DMS114 treated with DMSO at 0.1 percent for 48 hours (cell line): Measurements from ENCODE around the gene F8.

ENCODE experiments used
- DNase-seq: peaks from one replicate; lab custom pipeline; 2025; ENCODE audit not compliant: unreplicated experiment; lab: John Stamatoyannopoulos, UW

The F8 gene

GRCh38 chrX:154793084-154793795 lies 229.3 kb downstream of the F8 start:
- DNase-seq = no peak

- DNase-seq = no peak
These were observed 230.6 kb downstream of the F8 start for GRCh38 chrX:154791939-154792338.

- DNase-seq = no peak
These were observed 231.1 kb downstream of the F8 start for GRCh38 chrX:154791467-154791866.
